ENCODE measurements around the gene SH3BGRL3. TPM values are rescaled to one million over a fixed set of nuclear protein-coding genes. Genes with fewer than 3 reads are reported as not detected.

The SH3BGRL3 gene
- total and polyA plus RNA-seq, 2 of the 13 experiments (the other 11 are each of a cell fraction or from before 2014, with no cell fraction given), result 11.4 to 12.2 TPM

- TF ChIP-seq ETV5 (CRISPR knock-in tag; IDR thresholded peaks at IDR 0.05; ENCODE audit: borderline replicate concordance) (no peak), ZBTB10 (CRISPR knock-in tag; IDR thresholded peaks at IDR 0.05; ENCODE audit: borderline replicate concordance) (no peak), ZNF749 (CRISPR knock-in tag; IDR thresholded peaks at IDR 0.05; ENCODE audit: borderline replicate concordance) (no peak), ZNF503 (CRISPR knock-in tag; IDR thresholded peaks at IDR 0.05) (no peak), ZBTB37 (CRISPR knock-in tag; IDR thresholded peaks at IDR 0.05) (no peak), TEAD3 (CRISPR knock-in tag; optimal IDR thresholded peaks at IDR 0.05; ENCODE audit: borderline replicate concordance) (no peak), GABPA (IDR thresholded peaks at IDR 0.05; ENCODE audit: low read depth, low read length) (no peak), GABPA (CRISPR knock-in tag; IDR thresholded peaks at IDR 0.05; ENCODE audit: low read depth) (0 out of 2 replicates have a peak, but pooled peaks have one; percentile 25), ARID3A (IDR thresholded peaks at IDR 0.05; ENCODE audit: low read depth, low read length) (no peak), ZNF839 (CRISPR knock-in tag; IDR thresholded peaks at IDR 0.05; ENCODE audit: borderline replicate concordance) (no peak), HNF4A (CRISPR knock-in tag; IDR thresholded peaks at IDR 0.05) (no peak), ZNF780A (CRISPR knock-in tag; IDR thresholded peaks at IDR 0.05) (no peak), GRHL1 (CRISPR knock-in tag; conservative IDR thresholded peaks at IDR 0.05) (no peak), CSRNP1 (CRISPR knock-in tag; IDR thresholded peaks at IDR 0.05) (0 out of 2 replicates have a peak, but pooled peaks have one; percentile 28)
Observed at GRCh38 chr1:26306290-26307229, 26.7 kb downstream of the SH3BGRL3 start, which contains the start of gene UBXN11 (continued).
